Prostate gland (tissue), 2 donors: ENCODE data around the gene LOX.

Experiments used
- CTCF ChIP-seq, 4 experiments: fragments of 200-600 bp in 2 of 4; fragments of 450-650 bp in 2 of 4; sonication (generic) in 2 of 4; IDR thresholded peaks; 1 replicate in 3 of 4; 2 replicates in 1 of 4; pipeline ENCODE4 v1.5.1; 2016 to 2019; ENCODE audit warnings: antibody characterized with exemption in 4 of 4, mild to moderate bottlenecking in 2 of 4, moderate library complexity in 2 of 4
- POLR2AphosphoS5 ChIP-seq: sonication (generic); formaldehyde crosslinking; IDR thresholded peaks from one replicate; pipeline ENCODE4 v1.6.1; 2017; ENCODE audit warnings: antibody characterized with exemption

DNA sequence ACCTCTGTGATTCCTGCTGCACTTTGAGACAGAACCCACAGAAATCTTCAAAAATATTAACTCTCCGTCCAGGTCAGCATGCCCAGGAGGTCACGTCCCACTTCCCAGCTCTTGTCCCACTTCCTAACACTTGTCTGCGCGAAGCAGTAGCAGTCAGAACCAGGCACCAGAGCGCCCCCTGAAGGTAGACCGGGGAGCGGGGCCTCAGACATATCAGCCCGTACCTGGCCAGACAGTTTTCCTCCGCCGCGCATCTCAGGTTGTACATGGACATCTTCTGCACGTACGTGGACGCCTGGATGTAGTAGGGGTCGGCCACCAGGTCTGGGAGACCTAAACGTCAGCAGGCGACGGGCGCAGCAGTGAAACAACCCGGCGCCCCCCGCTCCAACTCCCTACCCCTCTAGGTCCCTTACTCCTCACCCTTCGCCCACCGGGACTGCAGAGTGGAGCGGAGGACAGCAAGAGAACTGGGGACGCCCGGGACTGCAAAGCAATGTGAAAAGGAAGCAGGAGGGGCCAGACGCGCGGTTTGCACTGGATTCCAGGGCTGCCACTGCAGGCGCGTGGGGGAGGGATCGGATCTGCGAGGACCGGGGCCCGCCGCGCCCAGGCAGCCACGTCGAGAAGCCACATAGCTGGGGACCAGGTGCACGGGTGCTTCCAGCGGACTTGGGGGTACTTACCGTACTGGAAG is 1.2 kb downstream of the LOX start:
- TF ChIP-seq CTCF (IDR thresholded peaks at IDR 0.05) (peak; percentile 53 to 69 (median 62)), POLR2AphosphoS5 (peak; percentile 13)
